Keratinocyte (primary cell): Measurements from ENCODE around the gene SERP1. TPM values are rescaled to one million over a fixed set of nuclear protein-coding genes. Genes with fewer than 3 reads are reported as not detected.

Source experiments
- DNase-seq: peaks from one replicate; pipeline ENCODE4 v3.0.0-alpha.2; 2011; ENCODE audit warnings: low read depth, missing footprints, low spot score
- FAIRE-seq: peaks from 2 replicates; lab custom pipeline; 2011; peaks lifted over from hg19 to GRCh38; lab: Jason Lieb, UNC
- H2AFZ ChIP-seq: 2 replicates; pipeline ENCODE4 v1.6.0; 2012; ENCODE audit warnings: low read length, control low read depth, inconsistent platforms; ENCODE audit not compliant: control insufficient read depth
- H3K27ac ChIP-seq: 2 replicates; pipeline ENCODE4 v1.5.1; 2011; ENCODE audit warnings: low read length; ENCODE audit not compliant: control insufficient read depth, insufficient read depth
- H3K27me3 ChIP-seq: 3 replicates; pipeline ENCODE4 v1.6.0; 2011; ENCODE audit warnings: low read length; ENCODE audit not compliant: control insufficient read depth, insufficient read depth; ENCODE audit errors: extremely low read depth
- H3K36me3 ChIP-seq, 2 experiments: 2 replicates in 1 of 2; 3 replicates in 1 of 2; pipeline ENCODE4 v1.5.1; 2011; ENCODE audit warnings: low read length in 2 of 2, mild to moderate bottlenecking in 1 of 2; ENCODE audit not compliant: control insufficient read depth in 2 of 2, insufficient read depth in 2 of 2; ENCODE audit errors: extremely low read depth in 1 of 2
- H3K4me1 ChIP-seq: 3 replicates; pipeline ENCODE4 v1.5.1; 2011; ENCODE audit warnings: low read length; ENCODE audit not compliant: control insufficient read depth, insufficient read depth; ENCODE audit errors: extremely low read depth
- H3K4me2 ChIP-seq: 3 replicates; pipeline ENCODE4 v1.6.0; 2011; ENCODE audit warnings: low read depth, low read length; ENCODE audit not compliant: control insufficient read depth, insufficient read depth; ENCODE audit errors: extremely low read depth
- H3K4me3 ChIP-seq, 3 experiments: fragments of 200-600 bp in 1 of 3; sonication (generic) in 1 of 3; 2 replicates in 2 of 3; 3 replicates in 1 of 3; pipeline ENCODE4 v1.5.1; 2011 to 2016; ENCODE audit warnings: low read length in 3 of 3, mild to moderate bottlenecking in 3 of 3, control low read depth in 2 of 3, inconsistent platforms in 1 of 3, low read depth in 1 of 3, mixed read lengths in 1 of 3, mixed run types in 1 of 3, moderate library complexity in 1 of 3; ENCODE audit not compliant: control insufficient read depth in 2 of 3, insufficient read depth in 2 of 3; ENCODE audit errors: extremely low read depth in 1 of 3
- H3K79me2 ChIP-seq: 2 replicates; pipeline ENCODE4 v1.6.0; 2012; ENCODE audit warnings: low read length; ENCODE audit not compliant: control insufficient read depth, insufficient read depth
- H3K9ac ChIP-seq: 3 replicates; pipeline ENCODE4 v1.6.0; 2011; ENCODE audit warnings: low read length; ENCODE audit not compliant: control insufficient read depth, insufficient read depth; ENCODE audit errors: extremely low read depth
- H3K9me1 ChIP-seq: 3 replicates; pipeline ENCODE4 v1.6.0; 2011; ENCODE audit warnings: low read length; ENCODE audit not compliant: control insufficient read depth, insufficient read depth; ENCODE audit errors: extremely low read depth
- H3K9me3 ChIP-seq: 2 replicates; pipeline ENCODE4 v1.5.1; 2012; ENCODE audit warnings: low read depth, low read length; ENCODE audit not compliant: control insufficient read depth
- H4K20me1 ChIP-seq: 3 replicates; pipeline ENCODE4 v1.6.0; 2011; ENCODE audit warnings: low read length; ENCODE audit not compliant: control insufficient read depth, insufficient read depth; ENCODE audit errors: extremely low read depth
- CTCF ChIP-seq, 3 experiments: IDR thresholded peaks in 1 of 3; conservative IDR thresholded peaks in 1 of 3; optimal IDR thresholded peaks in 1 of 3; 2 replicates in 2 of 3; 3 replicates in 1 of 3; pipeline versions ENCODE3 to v1.5.1; 2011; ENCODE audit warnings: low read length in 3 of 3, mild to moderate bottlenecking in 3 of 3, moderate library complexity in 2 of 3, control low read depth in 1 of 3, inconsistent platforms in 1 of 3; ENCODE audit not compliant: insufficient read depth in 2 of 3; ENCODE audit errors: extremely low read depth in 1 of 3
- EZH2 ChIP-seq: IDR thresholded peaks from one replicate; pipeline ENCODE4 v1.6.1; 2012; ENCODE audit warnings: inconsistent platforms, mild to moderate bottlenecking, low read length, moderate library complexity
- dilution Hi-C: fragments of 300-500 bp; cut with MboI; formaldehyde crosslinking; loops from one replicate; pipeline ENCODE4 v1.7.0; 2020; ENCODE audit warnings: low sequenced_read_pairs; ENCODE audit not compliant: extremely low pct_ligation_motif_present
- polyA plus RNA-seq, 5 experiments: library from polyadenylated mRNA; depleted of rRNA in 3 of 5; stranded (reverse) in 3 of 5; stranded (forward) in 1 of 5; unstranded in 1 of 5; fragments of >200 nt; gene quantifications; 1 replicate in 1 of 5; 2 replicates in 3 of 5; 3 replicates in 1 of 5; pipeline versions ENCODE4 v1.2.1 to v1.2.3, GENCODE V29; 2011 to 2012; ENCODE audit warnings: missing spikeins in 2 of 5, low read depth in 1 of 5, low replicate concordance in 1 of 5

Gene SERP1
- polyA plus RNA-seq, 1 donor (not counting 4 experiments of a cell fraction or from before 2014, with no cell fraction given), result 84.2 TPM

GRCh38 chr3:150528354-150528797, 17.9 kb downstream of the SERP1 start:
- Histone ChIP-seq H3K9me1 (no peaks in the 10 kb centered on the region), H3K9me3 (no peaks in the 10 kb centered on the region), H3K4me3 (no peak overlapping the region), H3K9ac (no peak overlapping the region), H3K36me3 (no peaks in the 10 kb centered on the region), H3K27ac (no peak overlapping the region), H3K4me1 (no peaks in the 10 kb centered on the region), H3K79me2 (no peaks in the 10 kb centered on the region), H3K4me2 (no peak overlapping the region), H3K27me3 (no peaks in the 10 kb centered on the region), H2AFZ (no peak overlapping the region), H4K20me1 (no peaks in the 10 kb centered on the region)
- FAIRE-seq (no peak), DNase-seq (no peak)
- TF ChIP-seq CTCF (optimal IDR thresholded peaks at IDR 0.05 in 1 of 3, IDR thresholded peaks at IDR 0.05 in 1 of 3, conservative IDR thresholded peaks at IDR 0.05 in 1 of 3; ENCODE audit: extremely low read depth in 1 of 3, insufficient read depth in 2 of 3, low read length in 3 of 3) (no peak), EZH2 (no peak)
- dilution Hi-C loops, result no loop called here

- H3K27ac ChIP-seq, result no peak overlapping the region
- H3K4me2 ChIP-seq, result no peak overlapping the region
- TF ChIP-seq CTCF (optimal IDR thresholded peaks at IDR 0.05 in 1 of 3, IDR thresholded peaks at IDR 0.05 in 1 of 3, conservative IDR thresholded peaks at IDR 0.05 in 1 of 3; ENCODE audit: extremely low read depth in 1 of 3, insufficient read depth in 2 of 3, low read length in 3 of 3), result no peak
- no peak for TF ChIP-seq EZH2
- H3K4me3 ChIP-seq, result no peak overlapping the region
- no peak for FAIRE-seq
- H2AFZ ChIP-seq, result no peak overlapping the region
- no peaks in the 10 kb centered on the region for H3K27me3 ChIP-seq
- no peak overlapping the region for H3K9ac ChIP-seq
- no peak for DNase-seq
- no peaks in the 10 kb centered on the region for H3K79me2 ChIP-seq
- H3K9me1 ChIP-seq, result no peaks in the 10 kb centered on the region
- dilution Hi-C loops, result no loop called here
- no peaks in the 10 kb centered on the region for H3K4me1 ChIP-seq
- H3K36me3 ChIP-seq, result no peaks in the 10 kb centered on the region
- H3K9me3 ChIP-seq, result no peaks in the 10 kb centered on the region
- no peaks in the 10 kb centered on the region for H4K20me1 ChIP-seq
Observed at GRCh38 chr3:150527464-150528255, 18.6 kb downstream of the SERP1 start.
